HG02840 (cell line): ENCODE measurements around the gene ABCA7.

Source experiments
- ATAC-seq: cut with Tn5 transposase; IDR thresholded peaks from one replicate; pipeline ENCODE4 v1.9.1; 2021; ENCODE audit warnings: mild to moderate bottlenecking, moderate library complexity, moderate number of reproducible peaks; ENCODE audit not compliant: unreplicated experiment, low FRiP score

The ABCA7 gene

GRCh38 chr19:1082928-1083816 is 43.3 kb downstream of the ABCA7 start:
- no peak for ATAC-seq

GRCh38 chr19:1084024-1084868 is 44.3 kb downstream of the ABCA7 start:
- ATAC-seq = no peak

- ATAC-seq = no peak
These were observed 45.2 kb downstream of the ABCA7 start for GRCh38 chr19:1085053-1085658.

GRCh38 chr19:1085676-1086442 is 46.0 kb downstream of the ABCA7 start:
- no peak for ATAC-seq

GRCh38 chr19:1086613-1087012 is 46.7 kb downstream of the ABCA7 start:
- ATAC-seq = no peak

GRCh38 chr19:1087813-1088415 is 48.0 kb downstream of the ABCA7 start:
- ATAC-seq = no peak

GRCh38 chr19:1088416-1089010 is 48.6 kb downstream of the ABCA7 start:
- ATAC-seq = no peak

- ATAC-seq = no peak
These were observed 49.3 kb downstream of the ABCA7 start for GRCh38 chr19:1089126-1089771.

GRCh38 chr19:1089891-1090290 is 50.0 kb downstream of the ABCA7 start:
- ATAC-seq = no peak

GRCh38 chr19:1090731-1091543 is 51.0 kb downstream of the ABCA7 start:
- ATAC-seq = no peak

- ATAC-seq = no peak
These were observed 51.8 kb downstream of the ABCA7 start for GRCh38 chr19:1091544-1092175.

GRCh38 chr19:1093330-1093729 is 53.4 kb downstream of the ABCA7 start:
- ATAC-seq = no peak

GRCh38 chr19:1093811-1094553 is 54.1 kb downstream of the ABCA7 start:
- ATAC-seq = no peak

GRCh38 chr19:1094655-1094977 is 54.7 kb downstream of the ABCA7 start:
- ATAC-seq = peak; percentile 4

GRCh38 chr19:1094978-1095701 is 55.2 kb downstream of the ABCA7 start, which contains the start of gene POLR2E:
TSS of gene POLR2E (minus strand) at chr19:1095375. CDS start at chr19:1095315, 60 bp downstream.
- peak; percentile 73 for ATAC-seq

- no peak for ATAC-seq
These were observed 57.9 kb downstream of the ABCA7 start for GRCh38 chr19:1097810-1098176.
